Neuronal stem cell (in vitro differentiated cells): ENCODE data around the gene H1-8.

ENCODE experiments used
- DNase-seq: peaks from one replicate; pipeline ENCODE4 v3.0.0-alpha.2; 2013; ENCODE audit warnings: low spot score
- H2AFZ ChIP-seq: one replicate; pipeline ENCODE4 v1.6.1; 2013; ENCODE audit warnings: mild to moderate bottlenecking, low read length, inconsistent platforms
- H2AK5ac ChIP-seq: 2 replicates; pipeline ENCODE4 v1.6.1; 2013; ENCODE audit warnings: low read depth, mild to moderate bottlenecking, inconsistent platforms, low read length, moderate library complexity, mixed read lengths
- H2BK120ac ChIP-seq: 2 replicates; pipeline ENCODE4 v1.6.1; 2013; ENCODE audit warnings: low read depth, mild to moderate bottlenecking, inconsistent platforms, low read length, moderate library complexity, mixed read lengths
- H2BK12ac ChIP-seq: one replicate; pipeline ENCODE4 v1.6.1; 2013; ENCODE audit warnings: low read length, inconsistent platforms
- H2BK15ac ChIP-seq: 2 replicates; pipeline ENCODE4 v1.6.1; 2013; ENCODE audit warnings: mild to moderate bottlenecking, low read length, inconsistent platforms, mixed read lengths
- H2BK5ac ChIP-seq: one replicate; pipeline ENCODE4 v1.6.1; 2013; ENCODE audit warnings: inconsistent platforms, mild to moderate bottlenecking, low read length, moderate library complexity
- H3K14ac ChIP-seq: one replicate; pipeline ENCODE4 v1.6.1; 2013; ENCODE audit warnings: low read length, inconsistent platforms
- H3K18ac ChIP-seq: 2 replicates; pipeline ENCODE4 v1.6.1; 2013; ENCODE audit warnings: low read length, inconsistent platforms
- H3K23ac ChIP-seq: 2 replicates; pipeline ENCODE4 v1.6.1; 2013; ENCODE audit warnings: low read depth, mild to moderate bottlenecking, mixed read lengths, low read length, inconsistent platforms; ENCODE audit not compliant: poor library complexity
- H3K27ac ChIP-seq: replicated peaks from 3 replicates; pipeline ENCODE4 v1.5.1; 2013; ENCODE audit warnings: low read length, inconsistent platforms
- H3K27me3 ChIP-seq, 3 experiments: 2 replicates each; pipeline ENCODE4 v1.6.1; 2013; ENCODE audit warnings: low read length in 3 of 3, mild to moderate bottlenecking in 2 of 3, inconsistent platforms in 1 of 3, low read depth in 1 of 3, mixed read lengths in 1 of 3, moderate library complexity in 1 of 3; ENCODE audit not compliant: control insufficient read depth in 3 of 3, insufficient read depth in 3 of 3
- H3K36me3 ChIP-seq, 2 donors: replicated peaks in 1 of 2; 2 replicates each; pipeline ENCODE4 v1.6.1; 2013; ENCODE audit warnings: low read length in 2 of 2; ENCODE audit not compliant: control insufficient read depth in 2 of 2, insufficient read depth in 2 of 2
- H3K4ac ChIP-seq: 2 replicates; pipeline ENCODE4 v1.6.1; 2013; ENCODE audit warnings: inconsistent platforms, mild to moderate bottlenecking, low read length, moderate library complexity
- H3K4me1 ChIP-seq, 2 donors: 1 replicate in 1 of 2; 2 replicates in 1 of 2; pipeline ENCODE4 v1.6.1; 2013; ENCODE audit warnings: low read length in 2 of 2, low read depth in 1 of 2; ENCODE audit not compliant: control insufficient read depth in 2 of 2, insufficient read depth in 1 of 2
- H3K4me2 ChIP-seq: one replicate; pipeline ENCODE4 v1.6.1; 2013; ENCODE audit warnings: mild to moderate bottlenecking, low read length, inconsistent platforms; ENCODE audit not compliant: insufficient read depth, poor library complexity, severe bottlenecking
- H3K4me3 ChIP-seq, 2 donors: 2 replicates each; pipeline ENCODE4 v1.5.1; 2013; ENCODE audit warnings: low read length in 2 of 2, mild to moderate bottlenecking in 2 of 2, inconsistent platforms in 1 of 2, moderate library complexity in 1 of 2
- H3K79me1 ChIP-seq: one replicate; pipeline ENCODE4 v1.6.1; 2013; ENCODE audit warnings: low read depth, mild to moderate bottlenecking, inconsistent platforms, low read length, moderate library complexity
- H3K9ac ChIP-seq: one replicate; pipeline ENCODE4 v1.6.1; 2013; ENCODE audit warnings: mild to moderate bottlenecking, low read depth, low read length, inconsistent platforms; ENCODE audit not compliant: poor library complexity
- H3K9me3 ChIP-seq, 2 donors: replicated peaks in 1 of 2; 2 replicates each; pipeline versions ENCODE3 to v1.6.1; 2013; ENCODE audit warnings: low read length in 2 of 2, mild to moderate bottlenecking in 2 of 2, inconsistent platforms in 1 of 2, low read depth in 1 of 2, mixed read lengths in 1 of 2, moderate library complexity in 1 of 2; ENCODE audit not compliant: control insufficient read depth in 2 of 2, insufficient read depth in 1 of 2
- H4K8ac ChIP-seq: one replicate; pipeline ENCODE4 v1.6.1; 2013; ENCODE audit warnings: low read depth, mild to moderate bottlenecking, inconsistent platforms, low read length, moderate library complexity
- H4K91ac ChIP-seq: one replicate; pipeline ENCODE4 v1.6.1; 2013; ENCODE audit warnings: low read length, low read depth, mild to moderate bottlenecking, inconsistent platforms; ENCODE audit not compliant: poor library complexity
- WGBS, 2 donors: extraction: QIAGEN DNeasy Blood & Tissue Kit; methylation state at CpG; one replicate each; pipeline ENCODE4 v1.1.7; 2013; ENCODE audit warnings: missing lambda C conversion rate in 2 of 2, mixed read lengths in 1 of 2; ENCODE audit not compliant: insufficient read length in 2 of 2, insufficient replicate concordance in 1 of 2; ENCODE audit errors: extremely low coverage in 2 of 2; 5-methylcytosine and 5-hydroxymethylcytosine counted together

The H1-8 gene

DNA sequence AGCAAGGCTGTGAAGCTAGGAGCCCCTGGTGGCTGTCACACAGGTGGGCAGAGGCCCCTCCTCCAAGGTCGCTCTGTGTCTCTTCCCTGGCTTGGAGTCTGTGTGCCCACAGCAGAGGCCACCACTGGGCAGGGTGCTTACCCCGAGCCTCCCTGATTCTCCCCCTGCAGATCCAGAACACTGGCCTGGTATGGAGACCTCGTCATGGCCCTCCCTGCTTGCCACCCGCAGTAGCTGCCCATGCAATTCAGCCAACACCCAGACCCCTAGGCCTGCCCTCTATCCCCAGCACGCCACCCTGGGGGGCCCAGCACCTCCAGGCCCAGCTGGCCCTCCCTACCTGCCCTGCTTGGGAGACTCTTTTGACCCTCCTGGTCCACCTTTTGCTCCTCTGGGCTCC is 20.0 kb upstream of the H1-8 start:
- no peak for DNase-seq
- no peak overlapping the region for H4K91ac ChIP-seq
- no peaks in the 10 kb centered on the region for H3K27me3 ChIP-seq
- H3K9me3 ChIP-seq, result no peaks in the 10 kb centered on the region
- no peak overlapping the region for H2AK5ac ChIP-seq
- H3K27ac ChIP-seq, result no peak overlapping the region
- no peaks in the 10 kb centered on the region for H3K79me1 ChIP-seq
- peak overlapping the region; percentile 54 for H3K9ac ChIP-seq
- no peak overlapping the region for H3K4me3 ChIP-seq
- H3K14ac ChIP-seq, result no peak overlapping the region
- H3K23ac ChIP-seq, result no peak overlapping the region
- no CpG with 5 or more reads among the region's 5 CpGs for WGBS, 2 donors
- H3K4me1 ChIP-seq, result peaks cover 8 to 9% of the 10 kb centered on the region in 2 donors
- H4K8ac ChIP-seq, result no peak overlapping the region
- H2BK15ac ChIP-seq, result no peak overlapping the region
- H3K36me3 ChIP-seq, result peaks cover 4 to 5% of the 10 kb centered on the region in 2 donors
- no peak overlapping the region for H3K4me2 ChIP-seq
- no peak overlapping the region for H2BK12ac ChIP-seq
- H2BK5ac ChIP-seq, result no peak overlapping the region
- H3K4ac ChIP-seq, result no peak overlapping the region
- H2BK120ac ChIP-seq, result no peak overlapping the region
- H3K18ac ChIP-seq, result peak overlapping the region; percentile 49
- H2AFZ ChIP-seq, result no peak overlapping the region

- Histone ChIP-seq H3K18ac (no peak overlapping the region), H3K79me1 (no peaks in the 10 kb centered on the region), H4K8ac (no peak overlapping the region), H4K91ac (no peak overlapping the region), H3K27me3 (no peaks in the 10 kb centered on the region), H2AFZ (no peak overlapping the region), H2BK5ac (no peak overlapping the region), H3K9ac (no peak overlapping the region), H2BK12ac (no peak overlapping the region), H3K36me3 (peaks cover 0 to 3% of the 10 kb centered on the region in 2 donors), H3K4me3 (no peak overlapping the region), H3K4ac (no peak overlapping the region), H3K4me1 (peaks cover 8 to 9% of the 10 kb centered on the region in 2 donors), H2BK15ac (no peak overlapping the region), H2BK120ac (no peak overlapping the region), H3K23ac (no peak overlapping the region), H3K14ac (no peak overlapping the region), H3K27ac (no peak overlapping the region), H2AK5ac (no peak overlapping the region), H3K4me2 (no peak overlapping the region), H3K9me3 (no peaks in the 10 kb centered on the region)
- no peak for DNase-seq
- no CpG with 5 or more reads among the region's 4 CpGs for WGBS, 2 donors
Measured at GRCh38 chr3:129524081-129524480, 18.9 kb upstream of the H1-8 start.

GRCh38 chr3:129525341-129525968 is 17.5 kb upstream of the H1-8 start:
- Histone ChIP-seq H2BK5ac (no peak overlapping the region), H3K14ac (no peak overlapping the region), H2AFZ (no peak overlapping the region), H2BK120ac (no peak overlapping the region), H2BK15ac (no peak overlapping the region), H3K79me1 (no peaks in the 10 kb centered on the region), H3K27ac (no peak overlapping the region), H3K27me3 (no peaks in the 10 kb centered on the region), H3K36me3 (no peaks in the 10 kb centered on the region), H4K8ac (no peak overlapping the region), H3K18ac (no peak overlapping the region), H3K9ac (no peak overlapping the region), H2AK5ac (no peak overlapping the region), H3K4me3 (no peak overlapping the region), H3K4me2 (no peak overlapping the region), H3K4me1 (peaks cover 16% of the 10 kb centered on the region in 2 donors), H3K9me3 (no peaks in the 10 kb centered on the region), H4K91ac (no peak overlapping the region), H2BK12ac (no peak overlapping the region), H3K23ac (no peak overlapping the region), H3K4ac (no peak overlapping the region)
- DNase-seq, result no peak
- WGBS, 2 donors, result no CpG with 5 or more reads among the region's 8 CpGs

DNA sequence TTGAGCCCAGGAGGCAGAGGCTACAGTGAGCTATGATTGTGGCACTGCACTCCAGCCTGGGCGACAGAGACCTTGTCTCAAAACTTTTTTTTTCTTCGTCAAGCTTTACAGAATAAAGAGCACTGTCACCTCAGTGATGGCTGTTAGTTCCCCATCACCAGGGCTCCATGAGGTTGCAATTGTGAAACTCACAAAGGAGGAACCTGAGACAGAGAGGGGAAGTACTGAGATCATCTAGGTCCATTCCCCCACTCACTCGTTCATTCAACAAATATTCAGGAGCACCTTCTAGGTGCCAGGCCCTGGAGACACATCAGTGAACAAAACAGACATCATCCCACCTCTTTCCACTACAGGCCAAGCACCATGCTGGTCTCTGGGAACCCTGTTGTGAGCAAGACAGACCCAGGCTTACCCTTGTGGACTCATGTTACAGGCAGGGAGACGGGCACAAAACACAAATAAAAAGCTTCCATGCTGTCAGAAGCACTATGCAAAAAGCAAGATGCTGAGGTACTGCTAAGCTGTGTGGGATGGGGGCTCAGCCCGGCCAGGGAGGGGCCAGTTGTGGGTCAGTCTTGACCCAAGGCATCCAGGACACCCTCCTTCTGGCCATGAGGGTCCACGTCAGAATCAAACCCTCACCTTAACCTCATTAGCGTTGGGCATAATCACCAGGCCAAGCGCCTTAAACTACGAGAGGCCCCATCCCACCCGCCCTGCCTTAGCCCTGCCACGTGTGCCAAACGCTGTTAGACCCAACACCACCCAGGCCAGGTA is 16.7 kb upstream of the H1-8 start:
- Histone ChIP-seq H3K27ac (no peak overlapping the region), H3K14ac (no peak overlapping the region), H3K27me3 (no peaks in the 10 kb centered on the region), H2BK5ac (no peak overlapping the region), H3K9ac (no peak overlapping the region), H3K36me3 (no peaks in the 10 kb centered on the region), H2AK5ac (no peak overlapping the region), H3K4me1 (peaks cover 19 to 20% of the 10 kb centered on the region in 2 donors), H3K79me1 (no peaks in the 10 kb centered on the region), H3K4me3 (no peak overlapping the region), H3K4ac (no peak overlapping the region), H2BK15ac (no peak overlapping the region), H2BK12ac (no peak overlapping the region), H3K18ac (peak overlapping the region; percentile 76), H4K91ac (no peak overlapping the region), H3K9me3 (no peaks in the 10 kb centered on the region), H2BK120ac (no peak overlapping the region), H2AFZ (no peak overlapping the region), H4K8ac (no peak overlapping the region), H3K4me2 (no peak overlapping the region), H3K23ac (no peak overlapping the region)
- no peak for DNase-seq
- no CpG with 5 or more reads among the region's 12 CpGs for WGBS, 2 donors
